K562 (cell line): ENCODE measurements around the gene ANKS1B. TPM values are rescaled to one million over a fixed set of nuclear protein-coding genes. Genes with fewer than 3 reads are reported as not detected.

Source experiments
- ATAC-seq: fragments of 200-7000 bp; cut with Tn5 transposase; 3 replicates; pipeline ENCODE4 v1.9.1; 2020; ENCODE audit warnings: moderate library complexity
- BruUV-seq: library from RNA; stranded (reverse); fragments of 400-500 nt; replicated peaks from 2 replicates; lab custom pipeline; 2021; lab: Mats Ljungman, UMichigan
- CTCF ChIA-PET: fragments of 300-600 bp; formaldehyde crosslinking; extraction: SDS; loops from one replicate; lab custom pipeline; 2021; ENCODE audit warnings: low intra/inter-chr PET ratio; lab: Yijun Ruan, JAX
- POLR2A ChIA-PET: fragments of 300-600, 350-650 bp; sonication (Branson Sonifier 250); formaldehyde crosslinking; extraction: SDS; loops from one replicate; lab custom pipeline; 2021; ENCODE audit warnings: antibody characterized with exemption, inconsistent platforms; lab: Yijun Ruan, JAX
- DNase-seq, 4 experiments: peaks; one replicate each; pipeline versions ENCODE4 v3.0.0 to v3.0.0-alpha.2; 2011 to 2018; ENCODE audit warnings: low spot score in 3 of 4, mixed read lengths in 3 of 4; ENCODE audit errors: extremely low read depth in 1 of 4
- FAIRE-seq: peaks from 2 replicates; lab custom pipeline; 2011; peaks lifted over from hg19 to GRCh38; lab: Jason Lieb, UNC
- H2AFZ ChIP-seq: 2 replicates; pipeline ENCODE4 v1.6.0; 2011; ENCODE audit warnings: low read depth, low read length, control low read depth, inconsistent platforms
- H3K27ac ChIP-seq: fragments of 200-600 bp; 3 replicates; pipeline ENCODE4 v1.8.0; 2011; ENCODE audit warnings: low read depth, mild to moderate bottlenecking, control low read depth, inconsistent platforms, low read length, moderate library complexity, mixed read lengths; ENCODE audit errors: extremely low read depth
- H3K27me3 ChIP-seq, 2 experiments: fragments of 300-600 bp in 1 of 2; 2 replicates in 1 of 2; 3 replicates in 1 of 2; pipeline versions ENCODE4 v1.6.0 to v1.8.0; 2011; ENCODE audit warnings: inconsistent platforms in 2 of 2, low read length in 2 of 2, mild to moderate bottlenecking in 1 of 2, mixed read lengths in 1 of 2, moderate library complexity in 1 of 2; ENCODE audit not compliant: control insufficient read depth in 2 of 2, insufficient read depth in 2 of 2
- H3K36me3 ChIP-seq: fragments of 300-600 bp; 3 replicates; pipeline ENCODE4 v1.8.0; 2011; ENCODE audit warnings: mild to moderate bottlenecking, low read length, inconsistent platforms; ENCODE audit not compliant: control insufficient read depth, insufficient read depth
- H3K4me1 ChIP-seq, 2 experiments: fragments of 200-600 bp in 1 of 2; replicated peaks in 1 of 2; 2 replicates in 1 of 2; 3 replicates in 1 of 2; pipeline versions ENCODE4 v1.5.1 to v1.8.0; 2011; ENCODE audit warnings: inconsistent platforms in 2 of 2, low read length in 2 of 2, mild to moderate bottlenecking in 1 of 2, mixed read lengths in 1 of 2, moderate library complexity in 1 of 2; ENCODE audit not compliant: control insufficient read depth in 2 of 2, insufficient read depth in 2 of 2
- H3K4me2 ChIP-seq: 2 replicates; pipeline ENCODE4 v1.6.1; 2011; ENCODE audit warnings: low read length, control low read depth, inconsistent platforms, mixed read lengths; ENCODE audit not compliant: insufficient read depth
- H3K4me3 ChIP-seq: fragments of 200-600 bp; sonication (generic), shearing (Covaris generic); 2 replicates; pipeline ENCODE4 v1.5.1; 2016; ENCODE audit warnings: control low read depth, inconsistent platforms
- H3K79me2 ChIP-seq: fragments of 200-600 bp; 3 replicates; pipeline ENCODE4 v1.8.0; 2011; ENCODE audit warnings: low read length, inconsistent platforms; ENCODE audit not compliant: control insufficient read depth, insufficient read depth
- H3K9ac ChIP-seq, 2 experiments: 2 replicates each; pipeline versions ENCODE4 v1.6.0 to v1.6.1; 2011; ENCODE audit warnings: low read depth in 2 of 2, low read length in 2 of 2, control low read depth in 1 of 2, inconsistent platforms in 1 of 2, mild to moderate bottlenecking in 1 of 2, mixed read lengths in 1 of 2; ENCODE audit not compliant: insufficient read depth in 1 of 2
- H3K9me1 ChIP-seq: one replicate; pipeline ENCODE4 v1.6.0; 2011; ENCODE audit warnings: inconsistent platforms, mild to moderate bottlenecking, low read length, moderate library complexity; ENCODE audit not compliant: control insufficient read depth, insufficient read depth
- H3K9me3 ChIP-seq: replicated peaks from 2 replicates; pipeline ENCODE4 v1.5.1; 2011; ENCODE audit warnings: low read depth, low read length, inconsistent platforms; ENCODE audit not compliant: control insufficient read depth, insufficient read depth
- H4K20me1 ChIP-seq: replicated peaks from 2 replicates; pipeline ENCODE4 v1.6.1; 2011; ENCODE audit warnings: low read length, inconsistent platforms, mixed read lengths; ENCODE audit not compliant: control insufficient read depth, insufficient read depth
- C11orf30 ChIP-seq: fragments of 450-650 bp; IDR thresholded peaks from 2 replicates; pipeline ENCODE4 v1.6.1; 2016; ENCODE audit warnings: low read depth, mild to moderate bottlenecking
- FOXO4 ChIP-seq: fragments of 450-650 bp; formaldehyde crosslinking; IDR thresholded peaks from 2 replicates; pipeline ENCODE4 v1.4.0; 2020; ENCODE audit warnings: mild to moderate bottlenecking, moderate library complexity
- MAFF ChIP-seq: IDR thresholded peaks from 2 replicates; pipeline ENCODE4 v1.6.1; 2012; ENCODE audit warnings: low read length, improper control_type of control experiment
- MAFG ChIP-seq: fragments of 450-650 bp; conservative IDR thresholded peaks from 2 replicates; pipeline ENCODE4 v1.6.1; 2016; ENCODE audit warnings: missing genetic modification characterization, missing compliant biosample characterization
- MAFK ChIP-seq: IDR thresholded peaks from 2 replicates; pipeline ENCODE4 v1.6.1; 2011; ENCODE audit warnings: low read length, improper control_type of control experiment
- SMC3 ChIP-seq: conservative IDR thresholded peaks from 2 replicates; pipeline ENCODE4 v1.6.1; 2011; ENCODE audit warnings: low read depth, low read length, improper control_type of control experiment; ENCODE audit not compliant: insufficient read depth
- ZNF316 ChIP-seq: fragments of 450-650 bp; IDR thresholded peaks from 2 replicates; pipeline ENCODE4 v1.6.1; 2016
- WGBS: fragments of 100-300 bp; shearing (Covaris generic); methylation state at CpG from one replicate; pipeline ENCODE4 v1.1.6; 2016; ENCODE audit warnings: low coverage, mixed read lengths; ENCODE audit not compliant: insufficient coverage; ENCODE audit errors: missing lambda C conversion rate; 5-methylcytosine and 5-hydroxymethylcytosine counted together
- in situ Hi-C: fragments of 300-500 bp; cut with MboI; formaldehyde crosslinking; loops from 4 replicates; pipeline ENCODE4 v1.15.0; 2018; ENCODE audit warnings: inconsistent platforms, mixed read lengths
- intact Hi-C: fragments of 100-400 bp; cut with micrococcal nuclease; formaldehyde crosslinking; loops from 2 replicates; pipeline ENCODE4 v1.14.2; 2022
- polyA plus RNA-seq, 8 experiments: library from polyadenylated mRNA; depleted of rRNA in 4 of 8; stranded (reverse) in 5 of 8; unstranded in 3 of 8; fragments of >200 nt; fragmentation: Nextera tagmentation in 2 of 8; fragmentation: Illumina TruSeq in 1 of 8; extraction: Ambion mirVana in 2 of 8; extraction: Trizol in 1 of 8; gene quantifications; 2 replicates each; pipeline versions ENCODE4 v1.2.1 to v1.2.3, GENCODE V29; 2011 to 2014; ENCODE audit warnings: inconsistent platforms in 1 of 8, missing spikeins in 1 of 8
- total RNA-seq, 7 experiments: library from RNA; depleted of rRNA in 6 of 7; stranded (reverse); fragments of >200 nt in 6 of 7; fragmentation: Illumina TruSeq in 2 of 7; extraction: Trizol in 2 of 7; gene quantifications; 2 replicates each; pipeline versions ENCODE4 v1.2.1 to v1.2.3, GENCODE V29; 2011 to 2021; ENCODE audit warnings: low replicate concordance in 1 of 7
- TF ChIP-seq, protein P1 (sequence below): IDR thresholded peaks from 3 replicates; pipeline ENCODE4 v1.6.1; 2011; ENCODE audit warnings: borderline replicate concordance, mild to moderate bottlenecking, moderate library complexity; ENCODE audit not compliant: insufficient read length; ENCODE audit errors: extremely low read depth

Gene ANKS1B
- total and polyA plus RNA-seq, 9 of the 15 experiments (the other 6 are each of a cell fraction or from before 2014, with no cell fraction given): 0.04 to 0.47 (median 0.28) TPM; not detected in 4

DNA sequence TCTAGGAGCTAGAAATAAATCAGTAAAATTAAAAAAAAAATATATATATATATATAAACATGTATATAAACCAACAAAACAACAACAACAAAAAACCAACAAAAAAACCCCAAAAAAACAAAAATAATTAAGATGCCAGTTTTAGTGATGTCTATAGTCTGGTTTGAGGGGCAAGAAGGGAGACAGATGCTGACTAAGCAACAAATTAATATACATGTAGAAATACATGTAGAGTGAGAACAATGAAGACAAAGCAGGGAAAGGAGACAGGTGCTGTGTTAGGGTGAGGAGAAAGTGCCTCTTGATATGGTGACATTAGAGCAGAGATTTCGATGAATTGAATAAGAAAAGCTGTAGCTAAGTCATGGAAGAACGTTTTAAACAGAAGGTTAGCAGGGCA, 861.8 kb downstream of the ANKS1B start:
- FAIRE-seq (no peak), DNase-seq (no peak), ATAC-seq (no peak)
- BruUV-seq: no TSS peak
- H2AFZ ChIP-seq: no peak overlapping the region
- no peak overlapping the region for H3K4me3 ChIP-seq
- H3K27ac ChIP-seq: no peak overlapping the region
- no peaks in the 10 kb centered on the region for H3K4me1 ChIP-seq
- H3K79me2 ChIP-seq: no peaks in the 10 kb centered on the region
- no peaks in the 10 kb centered on the region for H3K9me1 ChIP-seq
- ChIA-PET CTCF (no interaction called here), POLR2A (no interaction called here)
- H3K27me3 ChIP-seq: no peaks in the 10 kb centered on the region
- in situ Hi-C loops (no loop called here), intact Hi-C loops (no loop called here)
- no peaks in the 10 kb centered on the region for H3K9me3 ChIP-seq
- no peaks in the 10 kb centered on the region for H3K36me3 ChIP-seq
- no peak overlapping the region for H3K4me2 ChIP-seq
- no peaks in the 10 kb centered on the region for H4K20me1 ChIP-seq
- TF ChIP-seq FOXO4 (CRISPR knock-in tag): no peak
- TF ChIP-seq MAFG: peak; percentile 33; the same call in 1 of the 2 replicates
- TF ChIP-seq, protein P1, sequence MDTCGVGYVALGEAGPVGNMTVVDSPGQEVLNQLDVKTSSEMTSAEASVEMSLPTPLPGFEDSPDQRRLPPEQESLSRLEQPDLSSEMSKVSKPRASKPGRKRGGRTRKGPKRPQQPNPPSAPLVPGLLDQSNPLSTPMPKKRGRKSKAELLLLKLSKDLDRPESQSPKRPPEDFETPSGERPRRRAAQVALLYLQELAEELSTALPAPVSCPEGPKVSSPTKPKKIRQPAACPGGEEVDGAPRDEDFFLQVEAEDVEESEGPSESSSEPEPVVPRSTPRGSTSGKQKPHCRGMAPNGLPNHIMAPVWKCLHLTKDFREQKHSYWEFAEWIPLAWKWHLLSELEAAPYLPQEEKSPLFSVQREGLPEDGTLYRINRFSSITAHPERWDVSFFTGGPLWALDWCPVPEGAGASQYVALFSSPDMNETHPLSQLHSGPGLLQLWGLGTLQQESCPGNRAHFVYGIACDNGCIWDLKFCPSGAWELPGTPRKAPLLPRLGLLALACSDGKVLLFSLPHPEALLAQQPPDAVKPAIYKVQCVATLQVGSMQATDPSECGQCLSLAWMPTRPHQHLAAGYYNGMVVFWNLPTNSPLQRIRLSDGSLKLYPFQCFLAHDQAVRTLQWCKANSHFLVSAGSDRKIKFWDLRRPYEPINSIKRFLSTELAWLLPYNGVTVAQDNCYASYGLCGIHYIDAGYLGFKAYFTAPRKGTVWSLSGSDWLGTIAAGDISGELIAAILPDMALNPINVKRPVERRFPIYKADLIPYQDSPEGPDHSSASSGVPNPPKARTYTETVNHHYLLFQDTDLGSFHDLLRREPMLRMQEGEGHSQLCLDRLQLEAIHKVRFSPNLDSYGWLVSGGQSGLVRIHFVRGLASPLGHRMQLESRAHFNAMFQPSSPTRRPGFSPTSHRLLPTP: no peak
- TF ChIP-seq C11orf30: peak; percentile 37; the same call in 1 of the 2 replicates
- TF ChIP-seq MAFF: 0 out of 2 replicates have a peak, but pooled peaks have one; percentile 19
- no peak for TF ChIP-seq SMC3
- peak; percentile 58; the same call in 1 of the 2 replicates for TF ChIP-seq ZNF316
- peak; percentile 20; the same call in 1 of the 2 replicates for TF ChIP-seq MAFK
- 4% methylated on average over 2 of the region's 2 CpGs for WGBS
- no peak overlapping the region for H3K9ac ChIP-seq
